Pancreas (tissue), 10 donors: ENCODE results near the gene PGA3. TPM values are rescaled to one million over a fixed set of nuclear protein-coding genes. Genes with fewer than 3 reads are reported as not detected.

ENCODE experiments used
- ATAC-seq, 4 donors: fragments of 200-7000 bp; cut with Tn5 transposase; one replicate each; pipeline versions ENCODE4 v1.8.0 to v1.9.1; 2020; ENCODE audit warnings: mild to moderate bottlenecking in 4 of 4, moderate library complexity in 4 of 4
- DNase-seq, 6 donors: peaks; one replicate each; pipeline ENCODE4 v3.0.0-alpha.2; 2020
- FAIRE-seq: peaks from 2 replicates; lab custom pipeline; 2012; peaks lifted over from hg19 to GRCh38; lab: Jason Lieb, UNC
- H3K27ac ChIP-seq, 4 donors: fragments of 200-600 bp; sonication (generic); 1 replicate in 3 of 4; 2 replicates in 1 of 4; pipeline versions ENCODE4 v1.5.0 to v1.8.0; 2020
- H3K27me3 ChIP-seq, 4 donors: fragments of 200-600 bp; one replicate each; pipeline ENCODE4 v1.8.0; 2021
- H3K36me3 ChIP-seq, 3 donors: fragments of 200-600 bp; sonication (generic) in 1 of 3; one replicate each; pipeline versions ENCODE4 v1.5.0 to v1.8.0; 2020 to 2021
- H3K4me1 ChIP-seq, 3 donors: fragments of 200-600 bp; one replicate each; pipeline ENCODE4 v1.8.0; 2021
- H3K4me3 ChIP-seq, 4 donors: fragments of 200-600 bp; sonication (generic) in 2 of 4; one replicate each; pipeline versions ENCODE4 v1.5.0 to v1.8.0; 2020 to 2021
- H3K9me3 ChIP-seq, 4 donors: fragments of 200-600 bp; one replicate each; pipeline ENCODE4 v1.8.0; 2021
- CTCF ChIP-seq, 4 donors: fragments of 200-600 bp; sonication (generic) in 3 of 4; IDR thresholded peaks; one replicate each; pipeline versions ENCODE4 v1.5.0 to v1.8.0; 2021; ENCODE audit warnings: antibody characterized with exemption in 4 of 4
- WGBS, 2 donors: extraction: QIAGEN DNeasy Blood & Tissue Kit; methylation state at CpG; one replicate each; pipeline ENCODE4 v1.1.7; 2013; 5-methylcytosine and 5-hydroxymethylcytosine counted together
- intact Hi-C, 3 donors: fragments of 100-400 bp; cut with DNase I; formaldehyde crosslinking; loops; one replicate each; pipeline versions ENCODE4 v1.11.1 to v1.14.2; 2022
- polyA plus RNA-seq, 2 donors: library from polyadenylated mRNA; stranded (reverse); fragments of 200-250 nt; gene quantifications; one replicate each; pipeline ENCODE4 v1.2.3, GENCODE V29; 2013
- total RNA-seq, 6 donors: library from RNA; stranded (reverse); fragmentation: NEBNext Ultra II Directional in 4 of 6; extraction: Animal tissue kit (Norgen Biotek cat#: 25700) in 4 of 6; gene quantifications; one replicate each; pipeline versions ENCODE4 v1.2.1 to v1.2.4, GENCODE V29; 2021 to 2023
- donor health status: healthy with polysubstance abuse.
- donor health status: DM: no; HTN: no; CAD: no; lungs with moderate emphysema.
- donor health status: DM: no; HTN: no; CAD: no.
- donor health status: control.
- donor health status: control.
- donor health status: Bipolar disorder and iron deficiency.
- donor health status: DM: yes; HTN: yes; CAD: no.
- donor health status: DM: no; HTN: no; CAD: no.
- donor health status: DM: no; HTN: no; CAD: no.
- donor health status: DM: yes; HTN: yes; CAD: no.

The PGA3 gene
- total and polyA plus RNA-seq, 8 donors: 0.08 to 7.4 (median 0.23) TPM; not detected in 4

GRCh38 chr11:61256710-61257482, 53.6 kb downstream of the PGA3 start:
- FAIRE-seq (no peak), ATAC-seq (no peak), DNase-seq (no peak)
- Histone ChIP-seq H3K27ac (no peak overlapping the region), H3K36me3 (no peaks in the 10 kb centered on the region), H3K4me1 (no peaks in the 10 kb centered on the region), H3K9me3 (no peaks in the 10 kb centered on the region), H3K27me3 (no peaks in the 10 kb centered on the region), H3K4me3 (no peak overlapping the region)
- 89% methylated on average over 18 of the region's 18 CpGs for WGBS, 2 donors
- intact Hi-C loops: loop anchor here in 2 of 3 donors (10.0 kb wide), 1 partner anchor 128 kb away; no protein-coding TSS in a partner anchor
- no peak for TF ChIP-seq CTCF (IDR thresholded peaks at IDR 0.05)

GRCh38 chr11:61258546-61258945, 55.2 kb downstream of the PGA3 start:
- no peak overlapping the region for H3K27ac ChIP-seq
- no peak for TF ChIP-seq CTCF (IDR thresholded peaks at IDR 0.05)
- H3K9me3 ChIP-seq: no peaks in the 10 kb centered on the region
- H3K36me3 ChIP-seq: no peaks in the 10 kb centered on the region
- DNase-seq (no peak), ATAC-seq (no peak), FAIRE-seq (no peak)
- no peak overlapping the region for H3K4me3 ChIP-seq
- intact Hi-C loops: loop anchor here in 2 of 3 donors (10.0 kb wide), 1 partner anchor 126 kb away; no protein-coding TSS in a partner anchor
- 70 to 80% methylated on average over 9 of the region's 9 CpGs for WGBS, 2 donors
- no peaks in the 10 kb centered on the region for H3K4me1 ChIP-seq
- no peaks in the 10 kb centered on the region for H3K27me3 ChIP-seq

GRCh38 chr11:61259363-61259762, 56.0 kb downstream of the PGA3 start:
- no peaks in the 10 kb centered on the region for H3K9me3 ChIP-seq
- 83 to 87% methylated on average over 6 of the region's 6 CpGs for WGBS, 2 donors
- H3K4me1 ChIP-seq: no peaks in the 10 kb centered on the region
- no peak for TF ChIP-seq CTCF (IDR thresholded peaks at IDR 0.05)
- ATAC-seq (no peak), DNase-seq (no peak), FAIRE-seq (no peak)
- H3K36me3 ChIP-seq: no peaks in the 10 kb centered on the region
- no peak overlapping the region for H3K27ac ChIP-seq
- no peak overlapping the region for H3K4me3 ChIP-seq
- intact Hi-C loops: loop anchor here in 2 of 3 donors (10.0 kb wide), 1 partner anchor 125 kb away; no protein-coding TSS in a partner anchor
- no peaks in the 10 kb centered on the region for H3K27me3 ChIP-seq

Other genes starting within 250 kb of the PGA3 start
- gene CD6, start 231.8 kb upstream of the PGA3 start, total RNA-seq: 1 to 10 TPM in 4 of 6 donors, under 1 TPM in 2; 0.23 to 2.3 (median 1.2) TPM
- under 1 TPM; 0.65 to 0.96 TPM for gene CD6, start 231.8 kb upstream of the PGA3 start, polyA plus RNA-seq
- gene CD5, start 101.0 kb upstream of the PGA3 start, total RNA-seq: 1 to 10 TPM in 1 of 6 donors, under 1 TPM in 5; 0.08 to 1.1 (median 0.30) TPM
- gene CD5, start 101.0 kb upstream of the PGA3 start, polyA plus RNA-seq: under 1 TPM; 0.23 to 0.31 TPM
- gene VPS37C, start 42.1 kb upstream of the PGA3 start, total RNA-seq: 10 to 100 TPM; 12.1 to 25.7 (median 17.5) TPM
- 10 to 100 TPM; 15.0 to 16.3 TPM for gene VPS37C, start 42.1 kb upstream of the PGA3 start, polyA plus RNA-seq
- gene PGA4, start 18.8 kb downstream of the PGA3 start, total RNA-seq: 1 to 10 TPM in 4 of 6 donors, under 1 TPM in 1, not detected in 1; 0.16 to 2.9 (median 2.2) TPM
- 1 to 10 TPM in 1 of 2 donors, under 1 TPM in 1; 0.95 to 4.6 TPM for gene PGA4, start 18.8 kb downstream of the PGA3 start, polyA plus RNA-seq
- under 1 TPM in 4 of 6 donors, not detected in 2; 0.31 to 0.83 (median 0.60) TPM for gene PGA5, start 37.7 kb downstream of the PGA3 start, total RNA-seq
- gene PGA5, start 37.7 kb downstream of the PGA3 start, polyA plus RNA-seq: under 1 TPM; 0.27 to 0.70 TPM
- gene VWCE, start 91.8 kb downstream of the PGA3 start, total RNA-seq: under 1 TPM; 0.16 to 0.90 (median 0.30) TPM
- under 1 TPM; 0.72 to 0.77 TPM for gene VWCE, start 91.8 kb downstream of the PGA3 start, polyA plus RNA-seq
- gene DDB1, start 129.6 kb downstream of the PGA3 start, total RNA-seq: 10 to 100 TPM; 62.8 to 84.4 (median 74.5) TPM
- gene DDB1, start 129.6 kb downstream of the PGA3 start, polyA plus RNA-seq: 10 to 100 TPM; 50.9 to 83.8 TPM
- 10 to 100 TPM; 25.6 to 40.6 (median 32.9) TPM for gene TKFC, start 129.7 kb downstream of the PGA3 start, total RNA-seq
- 10 to 100 TPM; 40.7 to 66.7 TPM for gene TKFC, start 129.7 kb downstream of the PGA3 start, polyA plus RNA-seq
- 10 to 100 TPM; 16.5 to 26.2 (median 22.7) TPM for gene CYB561A3, start 158.4 kb downstream of the PGA3 start, total RNA-seq
- 10 to 100 TPM; 14.8 to 19.7 TPM for gene CYB561A3, start 158.4 kb downstream of the PGA3 start, polyA plus RNA-seq
- 10 to 100 TPM; 10.8 to 20.4 (median 13.7) TPM for gene TMEM138, start 158.9 kb downstream of the PGA3 start, total RNA-seq
- gene TMEM138, start 158.9 kb downstream of the PGA3 start, polyA plus RNA-seq: 10 to 100 TPM; 32.8 to 39.2 TPM
- 1 to 10 TPM; 3.7 to 8.2 (median 6.4) TPM for gene TMEM216, start 189.1 kb downstream of the PGA3 start, total RNA-seq
- gene TMEM216, start 189.1 kb downstream of the PGA3 start, polyA plus RNA-seq: 10 to 100 TPM in 1 of 2 donors, 1 to 10 TPM in 1; 9.3 to 17.8 TPM
- 10 to 100 TPM; 25.1 to 49.7 (median 32.6) TPM for gene CPSF7, start 226.5 kb downstream of the PGA3 start, total RNA-seq
- gene CPSF7, start 226.5 kb downstream of the PGA3 start, polyA plus RNA-seq: 10 to 100 TPM; 57.6 to 60.4 TPM
- gene SDHAF2, start 226.6 kb downstream of the PGA3 start, total RNA-seq: 10 to 100 TPM; 10.1 to 15.3 (median 13.9) TPM
- 10 to 100 TPM; 24.2 to 38.9 TPM for gene SDHAF2, start 226.6 kb downstream of the PGA3 start, polyA plus RNA-seq